Measurements from ENCODE around the gene CHCHD3. TPM values are rescaled to one million over a fixed set of nuclear protein-coding genes. Genes with fewer than 3 reads are reported as not detected.

CHCHD3 gene
- total RNA-seq: 67.0 and 69.3 TPM in 2 replicates

- Mint-ChIP-seq H3K27me3 (ENCODE audit: low read depth) (peaks cover 8% of the 10 kb centered on the region), H3K9me3 (no peaks in the 10 kb centered on the region), H3K36me3 (ENCODE audit: low read depth) (peaks cover 10% of the 10 kb centered on the region), H3K4me3 (ENCODE audit: low read depth) (peak within 1 kb of the TSS; percentile 93), H3K4me1 (ENCODE audit: low read depth) (peaks cover 19% of the 10 kb centered on the region), H3K27ac (peak within 1 kb of the TSS; percentile 91)
- DNase-seq (ENCODE audit: low spot score): peak; percentile 96
- intact Hi-C loops (cut with micrococcal nuclease): loop anchor here (2.0 to 10.0 kb wide), 7 partner anchors 171 to 1566 kb away; partner anchors contain the start of genes BPGM, EXOC4, LRGUK and SLC35B4
Measured at GRCh38 chr7:133081599-133082389, at the start of gene CHCHD3. Gene CHCHD3 (minus strand): TSS chr7:133082090. CDS start chr7:133081937, 153 bp downstream.

DNA sequence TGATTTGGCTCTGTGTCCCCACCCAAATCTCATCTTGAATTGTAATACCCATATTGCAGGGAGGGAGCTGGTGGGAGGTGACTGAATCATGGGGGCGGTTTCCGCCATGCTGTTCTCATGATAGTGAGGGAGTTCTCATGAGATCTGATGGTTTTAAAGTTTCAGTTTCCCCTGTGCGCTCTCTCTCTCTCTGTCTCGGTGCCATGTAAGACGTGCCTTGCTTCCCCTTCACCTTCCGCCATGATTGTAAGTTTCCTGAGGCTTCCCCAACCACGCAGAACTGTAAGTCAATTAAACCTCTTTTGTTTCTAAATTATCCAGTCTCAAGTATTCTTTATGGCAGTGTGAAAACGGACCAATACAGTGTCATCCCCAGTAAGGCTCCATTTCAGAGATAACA lies 48.3 kb upstream of the CHCHD3 start:
- no peaks in the 10 kb centered on the region for H3K36me3 Mint-ChIP-seq (ENCODE audit: low read depth)
- no peaks in the 10 kb centered on the region for H3K27me3 Mint-ChIP-seq (ENCODE audit: low read depth)
- no peaks in the 10 kb centered on the region for H3K4me1 Mint-ChIP-seq (ENCODE audit: low read depth)
- intact Hi-C loops (cut with micrococcal nuclease): no loop called here
- H3K9me3 Mint-ChIP-seq: peaks cover 5% of the 10 kb centered on the region
- no peak for DNase-seq (ENCODE audit: low spot score)
- H3K27ac Mint-ChIP-seq: no peak overlapping the region
- no peak overlapping the region for H3K4me3 Mint-ChIP-seq (ENCODE audit: low read depth)

DNA sequence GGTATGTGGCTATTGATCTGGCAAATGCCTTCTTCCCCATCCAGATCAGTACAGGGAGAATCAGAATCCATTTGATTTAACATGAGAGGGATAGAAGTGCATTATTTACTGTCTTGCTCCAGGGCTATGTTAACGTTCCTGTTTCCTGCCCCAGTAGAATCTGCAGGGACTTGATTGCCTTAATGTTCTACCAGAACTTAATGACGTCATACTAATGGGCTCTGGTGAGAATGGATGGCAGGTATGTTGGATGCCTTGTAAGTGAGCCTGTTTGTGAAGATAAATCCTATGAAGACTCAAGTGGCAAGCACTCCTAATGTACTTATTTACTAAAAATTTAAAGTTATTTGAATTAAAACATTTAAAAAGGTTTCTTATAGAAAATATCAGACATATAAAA lies 44.5 kb upstream of the CHCHD3 start:
- Mint-ChIP-seq H3K36me3 (ENCODE audit: low read depth) (no peaks in the 10 kb centered on the region), H3K27ac (no peak overlapping the region), H3K4me1 (ENCODE audit: low read depth) (no peaks in the 10 kb centered on the region), H3K4me3 (ENCODE audit: low read depth) (no peak overlapping the region), H3K9me3 (peaks cover 5% of the 10 kb centered on the region), H3K27me3 (ENCODE audit: low read depth) (no peaks in the 10 kb centered on the region)
- DNase-seq (ENCODE audit: low spot score): no peak
- intact Hi-C loops (cut with micrococcal nuclease): no loop called here

DNA sequence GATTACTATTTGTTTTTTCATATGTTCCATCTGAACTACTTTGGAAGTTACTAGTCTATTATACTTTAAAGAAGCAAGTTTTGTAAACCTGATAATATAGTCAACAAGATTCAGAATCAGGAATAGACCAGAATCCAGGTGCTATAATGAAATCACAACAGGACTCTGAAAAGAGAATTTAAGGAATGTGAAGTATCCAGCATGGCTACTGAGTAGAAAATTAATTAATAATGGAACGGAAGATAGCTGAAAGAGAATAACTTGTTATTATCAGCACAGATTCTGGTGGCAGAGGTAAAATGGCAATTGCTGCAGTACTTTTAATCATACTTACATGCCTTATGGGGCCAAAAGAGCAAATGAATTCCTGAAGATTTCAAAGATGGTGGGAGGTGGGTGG lies 43.1 kb upstream of the CHCHD3 start:
- no peak for DNase-seq (ENCODE audit: low spot score)
- Mint-ChIP-seq H3K9me3 (no peaks in the 10 kb centered on the region), H3K4me1 (ENCODE audit: low read depth) (no peaks in the 10 kb centered on the region), H3K27me3 (ENCODE audit: low read depth) (peaks cover 3% of the 10 kb centered on the region), H3K36me3 (ENCODE audit: low read depth) (no peaks in the 10 kb centered on the region), H3K4me3 (ENCODE audit: low read depth) (no peak overlapping the region), H3K27ac (no peak overlapping the region)
- intact Hi-C loops (cut with micrococcal nuclease): no loop called here

- Mint-ChIP-seq H3K36me3 (ENCODE audit: low read depth) (no peaks in the 10 kb centered on the region), H3K27ac (no peak overlapping the region), H3K4me3 (ENCODE audit: low read depth) (no peak overlapping the region)
Measured at GRCh38 chr7:133121175-133121844, 39.4 kb upstream of the CHCHD3 start.

DNA sequence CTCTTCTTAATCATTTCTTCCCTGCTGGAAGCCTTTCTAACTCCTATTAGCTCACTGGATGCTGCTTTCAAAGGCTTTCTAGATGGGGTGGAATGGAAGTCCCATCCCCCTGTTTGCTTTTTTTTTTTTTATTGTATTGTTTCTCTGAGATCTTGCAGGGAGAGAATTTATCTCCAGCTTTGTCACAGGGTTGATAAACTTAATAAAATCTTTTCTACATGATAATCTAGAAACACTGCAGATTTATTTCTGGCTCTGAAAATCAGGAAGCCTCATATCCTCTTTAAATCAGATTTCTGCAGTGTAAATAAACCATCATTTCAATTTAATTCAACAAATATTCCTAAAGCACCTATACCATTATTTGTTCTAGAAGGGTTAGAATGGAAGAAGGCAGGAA lies 37.2 kb upstream of the CHCHD3 start:
- Mint-ChIP-seq H3K27ac (no peak overlapping the region), H3K9me3 (no peaks in the 10 kb centered on the region), H3K4me3 (ENCODE audit: low read depth) (no peak overlapping the region), H3K27me3 (ENCODE audit: low read depth) (peaks cover 3% of the 10 kb centered on the region), H3K4me1 (ENCODE audit: low read depth) (no peaks in the 10 kb centered on the region), H3K36me3 (ENCODE audit: low read depth) (no peaks in the 10 kb centered on the region)
- intact Hi-C loops (cut with micrococcal nuclease): no loop called here
- no peak for DNase-seq (ENCODE audit: low spot score)

More at GRCh38 chr7:133121175-133121844, 39.4 kb upstream of the CHCHD3 start:
- Mint-ChIP-seq H3K9me3 (no peaks in the 10 kb centered on the region), H3K27me3 (ENCODE audit: low read depth) (peaks cover 3% of the 10 kb centered on the region), H3K4me1 (ENCODE audit: low read depth) (no peaks in the 10 kb centered on the region)
- intact Hi-C loops (cut with micrococcal nuclease): no loop called here
- no peak for DNase-seq (ENCODE audit: low spot score)

DNA sequence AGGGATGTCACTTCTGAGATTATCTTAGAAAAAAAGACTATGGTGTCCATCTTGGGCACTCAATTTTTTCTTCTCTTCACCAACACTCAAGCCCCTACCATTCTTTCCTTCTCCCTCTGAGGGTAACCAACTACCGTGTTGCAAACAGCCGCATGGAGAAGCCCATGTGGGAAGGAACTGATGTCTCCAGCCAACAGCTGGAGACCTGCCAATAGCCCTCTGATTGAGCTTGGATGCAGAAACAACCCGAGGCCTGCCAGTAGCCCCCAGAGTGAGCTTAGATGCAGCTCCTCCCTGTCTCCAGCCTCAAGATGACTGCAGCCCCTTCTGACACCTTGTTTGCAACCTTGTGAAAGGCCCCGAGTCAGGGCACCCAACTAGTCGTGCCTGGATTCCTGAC lies 36.4 kb upstream of the CHCHD3 start:
- no peak overlapping the region for H3K4me3 Mint-ChIP-seq (ENCODE audit: low read depth)
- intact Hi-C loops (cut with micrococcal nuclease): no loop called here
- H3K4me1 Mint-ChIP-seq (ENCODE audit: low read depth): no peaks in the 10 kb centered on the region
- no peak overlapping the region for H3K27ac Mint-ChIP-seq
- peaks cover 3% of the 10 kb centered on the region for H3K27me3 Mint-ChIP-seq (ENCODE audit: low read depth)
- no peak for DNase-seq (ENCODE audit: low spot score)
- no peaks in the 10 kb centered on the region for H3K9me3 Mint-ChIP-seq
- H3K36me3 Mint-ChIP-seq (ENCODE audit: low read depth): no peaks in the 10 kb centered on the region

DNA sequence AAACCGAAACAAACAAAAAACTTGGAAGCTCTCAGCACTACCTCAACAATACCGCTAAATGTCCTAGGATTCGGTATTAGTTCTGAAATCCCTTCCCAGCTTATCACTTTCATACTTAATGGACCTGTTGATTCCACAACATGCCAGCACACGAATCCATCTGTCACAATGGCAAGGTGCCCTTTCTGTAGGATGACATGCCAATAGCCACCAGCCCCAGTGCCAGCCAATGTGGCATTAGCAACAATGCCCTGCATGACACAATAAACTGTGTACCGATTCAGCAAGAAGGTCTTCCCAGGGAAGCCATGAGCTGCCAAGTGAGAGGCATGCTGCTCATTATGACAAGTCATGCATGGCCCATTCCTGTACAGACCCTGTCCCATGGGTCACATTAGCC lies 35.6 kb upstream of the CHCHD3 start:
- intact Hi-C loops (cut with micrococcal nuclease): no loop called here
- H3K27ac Mint-ChIP-seq: no peak overlapping the region
- H3K27me3 Mint-ChIP-seq (ENCODE audit: low read depth): peaks cover 3% of the 10 kb centered on the region
- no peak for DNase-seq (ENCODE audit: low spot score)
- H3K4me3 Mint-ChIP-seq (ENCODE audit: low read depth): no peak overlapping the region
- H3K4me1 Mint-ChIP-seq (ENCODE audit: low read depth): no peaks in the 10 kb centered on the region
- H3K36me3 Mint-ChIP-seq (ENCODE audit: low read depth): no peaks in the 10 kb centered on the region
- H3K9me3 Mint-ChIP-seq: no peaks in the 10 kb centered on the region

DNA sequence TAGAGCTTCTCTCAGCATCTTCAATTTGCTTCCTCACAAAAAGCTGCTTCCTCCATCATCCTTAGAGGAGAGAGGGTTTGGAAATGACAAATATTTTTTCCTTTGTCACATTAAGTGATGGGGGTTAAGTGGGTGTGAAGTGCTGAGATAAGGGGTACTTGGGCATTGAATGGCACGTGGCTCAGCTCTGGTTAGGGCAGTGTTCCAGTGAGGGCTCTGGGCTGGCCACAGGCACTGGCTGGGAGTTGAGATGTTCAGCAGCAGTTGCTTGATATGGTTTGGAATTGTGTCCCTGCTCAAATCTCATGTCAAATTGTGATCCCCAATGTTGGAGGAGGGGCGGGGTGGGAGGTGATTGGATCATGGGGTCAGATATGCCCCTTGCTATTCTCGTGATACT lies 33.7 kb upstream of the CHCHD3 start:
- no peaks in the 10 kb centered on the region for H3K4me1 Mint-ChIP-seq (ENCODE audit: low read depth)
- no peak for DNase-seq (ENCODE audit: low spot score)
- no peaks in the 10 kb centered on the region for H3K36me3 Mint-ChIP-seq (ENCODE audit: low read depth)
- peaks cover 5% of the 10 kb centered on the region for H3K27me3 Mint-ChIP-seq (ENCODE audit: low read depth)
- H3K4me3 Mint-ChIP-seq (ENCODE audit: low read depth): no peak overlapping the region
- H3K9me3 Mint-ChIP-seq: no peaks in the 10 kb centered on the region
- no peak overlapping the region for H3K27ac Mint-ChIP-seq
- intact Hi-C loops (cut with micrococcal nuclease): no loop called here

- no peaks in the 10 kb centered on the region for H3K4me1 Mint-ChIP-seq (ENCODE audit: low read depth)
- no peak for DNase-seq (ENCODE audit: low spot score)
Measured at GRCh38 chr7:133114519-133114918, 32.6 kb upstream of the CHCHD3 start.

DNA sequence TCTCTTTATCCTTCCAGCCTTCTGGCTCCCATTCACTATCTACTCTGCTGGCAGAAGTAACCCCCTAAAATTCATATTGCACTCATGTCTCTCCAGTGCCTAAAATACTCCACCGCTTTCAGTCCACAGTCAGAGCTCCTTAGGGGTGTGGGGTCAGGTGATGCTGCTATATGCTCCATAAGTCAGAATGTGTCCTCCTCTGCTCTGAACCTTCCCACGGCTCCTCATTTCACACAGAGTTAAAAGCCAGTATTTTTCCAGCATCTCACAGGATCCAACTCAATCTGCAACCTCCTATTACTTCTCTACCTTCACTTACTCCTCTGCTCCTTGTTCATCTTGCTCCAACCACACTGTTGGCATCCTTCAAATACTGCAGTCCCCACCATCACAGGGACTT lies 31.1 kb upstream of the CHCHD3 start:
- H3K36me3 Mint-ChIP-seq (ENCODE audit: low read depth): no peaks in the 10 kb centered on the region
- no peak for DNase-seq (ENCODE audit: low spot score)
- intact Hi-C loops (cut with micrococcal nuclease): no loop called here
- H3K9me3 Mint-ChIP-seq: no peaks in the 10 kb centered on the region
- H3K4me3 Mint-ChIP-seq (ENCODE audit: low read depth): no peak overlapping the region
- peaks cover 6% of the 10 kb centered on the region for H3K27me3 Mint-ChIP-seq (ENCODE audit: low read depth)
- H3K4me1 Mint-ChIP-seq (ENCODE audit: low read depth): no peaks in the 10 kb centered on the region
- H3K27ac Mint-ChIP-seq: no peak overlapping the region

More at GRCh38 chr7:133114519-133114918, 32.6 kb upstream of the CHCHD3 start:
- no peak overlapping the region for H3K27ac Mint-ChIP-seq
- no peaks in the 10 kb centered on the region for H3K36me3 Mint-ChIP-seq (ENCODE audit: low read depth)
- intact Hi-C loops (cut with micrococcal nuclease): no loop called here
- H3K9me3 Mint-ChIP-seq: no peaks in the 10 kb centered on the region
- H3K4me3 Mint-ChIP-seq (ENCODE audit: low read depth): no peak overlapping the region
- peaks cover 2% of the 10 kb centered on the region for H3K27me3 Mint-ChIP-seq (ENCODE audit: low read depth)

DNA sequence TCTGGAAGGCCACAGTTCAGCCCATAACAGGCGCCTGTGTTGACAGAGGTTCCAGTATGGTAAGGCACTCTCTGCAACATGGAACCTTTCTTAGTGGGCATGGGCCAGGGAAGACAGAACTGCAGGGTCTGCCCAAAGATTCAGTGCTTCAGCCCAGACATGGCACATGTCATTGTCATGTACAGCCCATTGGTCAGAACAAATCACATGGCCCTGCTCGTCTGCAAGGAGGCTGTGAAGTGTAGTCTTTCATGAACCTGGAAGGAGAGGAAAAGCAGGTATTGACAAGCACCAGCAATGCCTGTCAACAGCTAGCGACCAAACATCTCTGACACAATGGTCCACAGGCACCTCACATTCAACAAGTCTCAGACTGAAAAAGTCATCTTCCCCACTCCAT lies 30.4 kb upstream of the CHCHD3 start:
- no peak overlapping the region for H3K27ac Mint-ChIP-seq
- H3K9me3 Mint-ChIP-seq: no peaks in the 10 kb centered on the region
- no peaks in the 10 kb centered on the region for H3K36me3 Mint-ChIP-seq (ENCODE audit: low read depth)
- peaks cover 9% of the 10 kb centered on the region for H3K27me3 Mint-ChIP-seq (ENCODE audit: low read depth)
- no peak for DNase-seq (ENCODE audit: low spot score)
- no peaks in the 10 kb centered on the region for H3K4me1 Mint-ChIP-seq (ENCODE audit: low read depth)
- no peak overlapping the region for H3K4me3 Mint-ChIP-seq (ENCODE audit: low read depth)
- intact Hi-C loops (cut with micrococcal nuclease): no loop called here

DNA sequence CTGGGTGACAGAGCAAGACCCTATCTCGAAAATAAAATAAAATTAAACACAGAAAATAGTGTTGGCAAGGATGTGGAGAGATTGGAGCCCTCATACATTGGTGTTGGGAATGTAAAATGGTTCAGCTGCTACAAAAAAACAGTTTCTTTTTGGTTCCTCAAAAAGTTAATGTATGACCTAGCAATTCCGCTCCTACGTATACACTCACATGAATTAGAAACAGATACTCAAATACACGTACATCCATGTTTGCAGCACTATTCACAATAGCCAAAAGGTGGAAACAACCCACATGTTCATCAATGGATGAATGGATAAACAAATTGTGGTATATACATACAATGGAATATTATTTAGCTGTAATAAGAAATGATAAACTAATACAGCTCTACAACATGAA lies 28.4 kb upstream of the CHCHD3 start:
- no peak for DNase-seq (ENCODE audit: low spot score)
- Mint-ChIP-seq H3K4me1 (ENCODE audit: low read depth) (no peaks in the 10 kb centered on the region), H3K27ac (no peak overlapping the region), H3K36me3 (ENCODE audit: low read depth) (no peaks in the 10 kb centered on the region), H3K4me3 (ENCODE audit: low read depth) (no peak overlapping the region), H3K9me3 (no peaks in the 10 kb centered on the region), H3K27me3 (ENCODE audit: low read depth) (peaks cover 9% of the 10 kb centered on the region)
- intact Hi-C loops (cut with micrococcal nuclease): no loop called here
